ENCODE measurements around the gene PIGT. TPM values are rescaled to one million over a fixed set of nuclear protein-coding genes. Genes with fewer than 3 reads are reported as not detected.

The PIGT gene
- total RNA-seq, 1 donor from 2014 or later = 14.7 TPM

- H3K27me3 ChIP-seq (ENCODE audit: control insufficient read depth, insufficient read depth, low read length) = no peaks in the 10 kb centered on the region
- DNase-seq (ENCODE audit: low read depth) (no peak), FAIRE-seq (no peak)
- peaks cover 6% of the 10 kb centered on the region for H3K36me3 ChIP-seq (ENCODE audit: control insufficient read depth, insufficient read depth, low read length)
- no peak overlapping the region for H3K4me3 ChIP-seq (ENCODE audit: low read depth, low read length)
- TF ChIP-seq, protein P1, sequence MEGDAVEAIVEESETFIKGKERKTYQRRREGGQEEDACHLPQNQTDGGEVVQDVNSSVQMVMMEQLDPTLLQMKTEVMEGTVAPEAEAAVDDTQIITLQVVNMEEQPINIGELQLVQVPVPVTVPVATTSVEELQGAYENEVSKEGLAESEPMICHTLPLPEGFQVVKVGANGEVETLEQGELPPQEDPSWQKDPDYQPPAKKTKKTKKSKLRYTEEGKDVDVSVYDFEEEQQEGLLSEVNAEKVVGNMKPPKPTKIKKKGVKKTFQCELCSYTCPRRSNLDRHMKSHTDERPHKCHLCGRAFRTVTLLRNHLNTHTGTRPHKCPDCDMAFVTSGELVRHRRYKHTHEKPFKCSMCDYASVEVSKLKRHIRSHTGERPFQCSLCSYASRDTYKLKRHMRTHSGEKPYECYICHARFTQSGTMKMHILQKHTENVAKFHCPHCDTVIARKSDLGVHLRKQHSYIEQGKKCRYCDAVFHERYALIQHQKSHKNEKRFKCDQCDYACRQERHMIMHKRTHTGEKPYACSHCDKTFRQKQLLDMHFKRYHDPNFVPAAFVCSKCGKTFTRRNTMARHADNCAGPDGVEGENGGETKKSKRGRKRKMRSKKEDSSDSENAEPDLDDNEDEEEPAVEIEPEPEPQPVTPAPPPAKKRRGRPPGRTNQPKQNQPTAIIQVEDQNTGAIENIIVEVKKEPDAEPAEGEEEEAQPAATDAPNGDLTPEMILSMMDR (IDR thresholded peaks at IDR 0.05; ENCODE audit: insufficient read depth, low read length, severe bottlenecking) = no peak
Observed at GRCh38 chr20:45370571-45371160, 45.3 kb upstream of the PIGT start.

DNA sequence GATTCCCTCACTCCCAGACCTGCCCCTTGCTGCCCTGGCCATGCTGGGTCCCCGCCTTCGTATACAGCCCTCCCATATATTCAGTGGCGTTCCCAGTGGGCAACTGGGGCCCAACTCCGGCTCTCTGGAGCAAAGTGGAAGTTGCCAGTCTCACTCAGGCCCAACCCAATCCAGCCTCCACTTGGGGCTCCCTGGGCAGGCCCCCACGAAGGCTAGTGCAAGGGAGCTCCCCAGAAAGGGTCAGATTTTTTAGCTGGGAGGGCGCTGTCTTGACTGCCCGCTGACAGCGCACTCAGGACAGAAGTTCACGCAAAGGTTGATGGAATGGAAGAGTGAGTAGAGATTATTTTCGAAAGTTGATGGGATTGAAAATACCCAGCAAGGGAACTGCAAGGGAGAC, 43.7 kb upstream of the PIGT start:
- DNase-seq (ENCODE audit: low read depth) (no peak), FAIRE-seq (no peak)
- H3K36me3 ChIP-seq (ENCODE audit: control insufficient read depth, insufficient read depth, low read length) = peaks cover 3% of the 10 kb centered on the region
- TF ChIP-seq, protein P1 (IDR thresholded peaks at IDR 0.05; ENCODE audit: insufficient read depth, low read length, severe bottlenecking) = no peak
- H3K4me3 ChIP-seq (ENCODE audit: low read depth, low read length) = no peak overlapping the region
- H3K27me3 ChIP-seq (ENCODE audit: control insufficient read depth, insufficient read depth, low read length) = no peaks in the 10 kb centered on the region

DNA sequence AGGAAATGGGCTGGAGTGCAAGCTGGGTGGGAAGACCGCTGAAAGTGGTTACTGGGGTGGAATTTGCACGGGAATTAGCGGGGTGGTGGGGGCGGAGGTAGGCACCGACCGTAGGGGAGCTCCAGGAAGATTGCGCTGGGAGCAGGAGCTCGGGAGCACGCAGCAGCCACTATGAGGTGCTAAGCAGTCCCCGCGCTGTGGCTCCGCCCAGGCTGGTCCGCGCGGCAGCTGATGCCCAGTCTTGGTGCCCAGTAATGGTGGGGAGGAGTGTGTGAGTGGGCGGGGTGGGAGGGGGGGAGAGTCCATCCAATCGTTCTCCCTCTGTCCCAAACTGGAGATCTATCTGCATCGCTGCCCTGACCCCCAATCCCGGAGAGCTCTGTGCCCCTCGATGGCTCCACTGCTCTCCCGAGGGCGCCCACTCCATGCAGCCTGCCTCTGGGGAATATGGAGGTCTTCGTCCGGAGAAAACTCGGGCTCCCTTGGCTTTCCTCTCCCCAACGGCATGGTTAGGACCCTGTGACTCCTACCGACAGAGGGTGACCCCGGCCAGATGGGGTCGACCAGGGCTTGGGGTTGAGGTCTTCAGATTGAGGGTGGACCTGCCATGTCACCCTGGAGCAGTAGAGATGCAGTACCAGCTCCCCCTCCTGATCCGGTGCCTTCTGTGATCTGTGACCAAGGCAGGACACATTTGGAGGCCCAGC, 43.1 kb upstream of the PIGT start:
- TF ChIP-seq, protein P1 (IDR thresholded peaks at IDR 0.05; ENCODE audit: insufficient read depth, low read length, severe bottlenecking) = no peak
- no peaks in the 10 kb centered on the region for H3K36me3 ChIP-seq (ENCODE audit: control insufficient read depth, insufficient read depth, low read length)
- DNase-seq (ENCODE audit: low read depth) (no peak), FAIRE-seq (no peak)
- no peaks in the 10 kb centered on the region for H3K27me3 ChIP-seq (ENCODE audit: control insufficient read depth, insufficient read depth, low read length)
- H3K4me3 ChIP-seq (ENCODE audit: low read depth, low read length) = no peak overlapping the region

- H3K27me3 ChIP-seq (ENCODE audit: control insufficient read depth, insufficient read depth, low read length) = no peaks in the 10 kb centered on the region
- FAIRE-seq (no peak), DNase-seq (ENCODE audit: low read depth) (peak; percentile 71)
- peak overlapping the region; percentile 41 for H3K4me3 ChIP-seq (ENCODE audit: low read depth, low read length)
- TF ChIP-seq, protein P1 (IDR thresholded peaks at IDR 0.05; ENCODE audit: insufficient read depth, low read length, severe bottlenecking) = peak; percentile 95
- no peaks in the 10 kb centered on the region for H3K36me3 ChIP-seq (ENCODE audit: control insufficient read depth, insufficient read depth, low read length)
Observed at GRCh38 chr20:45373353-45374100, 42.4 kb upstream of the PIGT start.

DNA sequence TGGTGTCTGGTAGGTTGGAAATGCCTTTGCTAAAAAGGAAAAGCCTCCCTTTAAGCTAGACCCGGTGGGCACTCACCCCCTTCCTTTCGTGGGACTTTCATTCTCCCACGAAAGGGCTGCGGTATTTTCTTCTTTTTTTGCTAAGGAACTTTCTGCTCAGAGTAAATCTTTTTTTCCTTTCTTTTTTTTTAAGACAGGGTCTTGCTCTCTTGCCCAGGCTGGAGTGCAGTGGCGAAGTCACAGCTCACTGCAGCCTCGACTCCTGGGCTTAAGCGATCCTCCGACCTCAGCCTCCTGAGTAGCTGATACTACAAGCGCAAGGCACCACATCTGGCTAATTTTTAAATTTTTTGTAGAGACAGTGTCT, 41.9 kb upstream of the PIGT start:
- Histone ChIP-seq H3K4me3 (ENCODE audit: low read depth, low read length) (peak overlapping the region; percentile 41), H3K27me3 (ENCODE audit: control insufficient read depth, insufficient read depth, low read length) (no peaks in the 10 kb centered on the region), H3K36me3 (ENCODE audit: control insufficient read depth, insufficient read depth, low read length) (no peaks in the 10 kb centered on the region)
- no peak for DNase-seq (ENCODE audit: low read depth)
- TF ChIP-seq, protein P1 (IDR thresholded peaks at IDR 0.05; ENCODE audit: insufficient read depth, low read length, severe bottlenecking) = no peak
- no peak for FAIRE-seq

Measured in bronchial epithelial cell (primary cell).